HEK293 (cell line): ENCODE measurements around the gene GTF2IRD1.
"Not testable (repeated sequence)": the region's sequence is repeated elsewhere in the genome, so short reads cannot be mapped to it uniquely, and the experiment has no call there.

Source experiments
- CTCF ChIP-seq: fragments of 450-650 bp; formaldehyde crosslinking; IDR thresholded peaks from 2 replicates; pipeline ENCODE4 v1.5.1; 2016; ENCODE audit warnings: missing biosample characterization, missing genetic modification characterization
- ZNF292 ChIP-seq: fragments of 450-650 bp; formaldehyde crosslinking; IDR thresholded peaks from 2 replicates; pipeline ENCODE4 v1.5.1; 2016; ENCODE audit warnings: low read depth, missing biosample characterization, missing genetic modification characterization, borderline replicate concordance
- ZNF404 ChIP-seq: fragments of 450-650 bp; formaldehyde crosslinking; IDR thresholded peaks from 2 replicates; pipeline ENCODE4 v1.5.1; 2017; ENCODE audit warnings: missing biosample characterization, missing genetic modification characterization
- ZNF473 ChIP-seq: fragments of 450-650 bp; formaldehyde crosslinking; IDR thresholded peaks from 2 replicates; pipeline ENCODE4 v1.5.1; 2017; ENCODE audit warnings: missing biosample characterization, missing genetic modification characterization
- ZNF558 ChIP-seq: fragments of 450-650 bp; formaldehyde crosslinking; IDR thresholded peaks from 2 replicates; pipeline ENCODE4 v1.5.1; 2016; ENCODE audit warnings: missing biosample characterization, missing genetic modification characterization
- ZNF624 ChIP-seq: fragments of 450-650 bp; formaldehyde crosslinking; IDR thresholded peaks from 2 replicates; pipeline ENCODE4 v1.5.1; 2017; ENCODE audit warnings: missing biosample characterization, missing genetic modification characterization
- ZNF654 ChIP-seq: fragments of 450-650 bp; formaldehyde crosslinking; IDR thresholded peaks from 2 replicates; pipeline ENCODE4 v1.5.1; 2016; ENCODE audit warnings: low read depth, missing biosample characterization, missing genetic modification characterization

- TF ChIP-seq ZNF624; ZNF558 (tag by site-specific recombination); CTCF (tag by site-specific recombination); ZNF654; ZNF292 (tag by site-specific recombination); ZNF404 (tag by site-specific recombination); ZNF473 (tag by site-specific recombination): not testable (repeated sequence)
Observed at GRCh38 chr7:74488518-74489030, 34.9 kb downstream of the GTF2IRD1 start.
